ENCODE data around the gene SUPT4H1. TPM values are rescaled to one million over a fixed set of nuclear protein-coding genes. Genes with fewer than 3 reads are reported as not detected.

SUPT4H1 gene
- polyA plus RNA-seq, 1 donor (not counting 4 experiments of a cell fraction or from before 2014, with no cell fraction given): 206 TPM

DNA sequence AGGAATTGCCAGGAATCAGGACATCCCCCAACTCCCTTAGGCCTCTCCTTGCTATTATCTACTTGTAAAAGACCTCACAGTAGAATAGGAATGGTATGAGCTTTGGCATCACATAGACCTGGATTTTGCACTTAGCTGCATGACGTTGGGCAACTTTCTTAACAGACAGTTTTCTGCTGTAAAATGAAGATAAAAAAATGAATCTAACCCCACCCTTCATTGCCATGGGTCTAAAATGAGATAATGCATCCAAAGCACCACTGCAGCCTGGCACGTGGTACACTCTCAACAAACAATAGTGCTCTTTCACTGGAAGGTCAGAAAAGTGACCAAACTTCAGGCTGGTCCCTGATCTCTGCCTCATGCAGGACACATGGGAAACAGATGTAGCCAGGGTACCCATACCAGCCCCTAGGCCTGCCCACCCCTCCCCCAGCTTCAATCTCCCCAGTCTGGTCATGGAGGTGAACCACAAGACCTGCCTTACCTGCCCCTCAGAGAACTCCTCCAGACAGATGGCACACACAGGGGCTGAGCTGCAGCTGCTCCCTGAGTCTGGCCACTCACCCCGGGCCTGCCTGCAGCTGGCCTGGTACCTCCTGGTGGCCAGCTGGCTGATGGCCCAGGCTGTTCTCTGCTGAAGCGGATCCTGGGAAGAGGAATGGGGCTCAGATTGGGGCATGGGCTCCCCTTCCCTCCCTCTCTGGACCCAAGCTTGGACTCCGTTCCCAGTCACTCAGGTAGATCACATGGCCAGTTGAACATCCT, 8.5 kb upstream of the SUPT4H1 start:
- no peak for FAIRE-seq
- no peaks in the 10 kb centered on the region for H3K9me3 ChIP-seq (ENCODE audit: control insufficient read depth, low read depth, low read length)
- peaks cover 18% of the 10 kb centered on the region for H3K4me1 ChIP-seq (ENCODE audit: control insufficient read depth, extremely low read depth, insufficient read depth, low read length)
- TF ChIP-seq EZH2 (IDR thresholded peaks at IDR 0.05; ENCODE audit: low read length): no peak
- TF ChIP-seq, protein P1, sequence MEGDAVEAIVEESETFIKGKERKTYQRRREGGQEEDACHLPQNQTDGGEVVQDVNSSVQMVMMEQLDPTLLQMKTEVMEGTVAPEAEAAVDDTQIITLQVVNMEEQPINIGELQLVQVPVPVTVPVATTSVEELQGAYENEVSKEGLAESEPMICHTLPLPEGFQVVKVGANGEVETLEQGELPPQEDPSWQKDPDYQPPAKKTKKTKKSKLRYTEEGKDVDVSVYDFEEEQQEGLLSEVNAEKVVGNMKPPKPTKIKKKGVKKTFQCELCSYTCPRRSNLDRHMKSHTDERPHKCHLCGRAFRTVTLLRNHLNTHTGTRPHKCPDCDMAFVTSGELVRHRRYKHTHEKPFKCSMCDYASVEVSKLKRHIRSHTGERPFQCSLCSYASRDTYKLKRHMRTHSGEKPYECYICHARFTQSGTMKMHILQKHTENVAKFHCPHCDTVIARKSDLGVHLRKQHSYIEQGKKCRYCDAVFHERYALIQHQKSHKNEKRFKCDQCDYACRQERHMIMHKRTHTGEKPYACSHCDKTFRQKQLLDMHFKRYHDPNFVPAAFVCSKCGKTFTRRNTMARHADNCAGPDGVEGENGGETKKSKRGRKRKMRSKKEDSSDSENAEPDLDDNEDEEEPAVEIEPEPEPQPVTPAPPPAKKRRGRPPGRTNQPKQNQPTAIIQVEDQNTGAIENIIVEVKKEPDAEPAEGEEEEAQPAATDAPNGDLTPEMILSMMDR (optimal IDR thresholded peaks at IDR 0.05 in 1 of 3, IDR thresholded peaks at IDR 0.05 in 1 of 3, conservative IDR thresholded peaks at IDR 0.05 in 1 of 3; ENCODE audit: extremely low read depth in 1 of 3, insufficient read depth in 2 of 3, low read length in 3 of 3): no peak
- peaks cover 4% of the 10 kb centered on the region for H3K9me1 ChIP-seq (ENCODE audit: control insufficient read depth, extremely low read depth, insufficient read depth, low read length)
- H4K20me1 ChIP-seq (ENCODE audit: control insufficient read depth, extremely low read depth, insufficient read depth, low read length): peaks cover 5% of the 10 kb centered on the region
- H3K9ac ChIP-seq (ENCODE audit: control insufficient read depth, extremely low read depth, insufficient read depth, low read length): no peak overlapping the region
- H3K36me3 ChIP-seq (ENCODE audit: control insufficient read depth in 2 of 2, extremely low read depth in 1 of 2, insufficient read depth in 2 of 2, low read length in 2 of 2): peaks cover 38 to 58% of the 10 kb centered on the region in 2 experiments
- no peak overlapping the region for H3K4me2 ChIP-seq (ENCODE audit: control insufficient read depth, extremely low read depth, insufficient read depth, low read depth, low read length)
- H3K27me3 ChIP-seq (ENCODE audit: control insufficient read depth, extremely low read depth, insufficient read depth, low read length): no peaks in the 10 kb centered on the region
- DNase-seq (ENCODE audit: low read depth, low spot score): no peak
- no peak overlapping the region for H3K4me3 ChIP-seq (ENCODE audit: control insufficient read depth in 2 of 3, extremely low read depth in 1 of 3, insufficient read depth in 2 of 3, low read depth in 1 of 3, low read length in 3 of 3)
- peaks cover 15% of the 10 kb centered on the region for H3K79me2 ChIP-seq (ENCODE audit: control insufficient read depth, insufficient read depth, low read length)
- H2AFZ ChIP-seq (ENCODE audit: control insufficient read depth, low read length): no peak overlapping the region
- H3K27ac ChIP-seq (ENCODE audit: control insufficient read depth, insufficient read depth, low read length): no peak overlapping the region
- dilution Hi-C loops (cut with MboI; ENCODE audit: extremely low pct_ligation_motif_present, low sequenced_read_pairs): no loop called here

DNA sequence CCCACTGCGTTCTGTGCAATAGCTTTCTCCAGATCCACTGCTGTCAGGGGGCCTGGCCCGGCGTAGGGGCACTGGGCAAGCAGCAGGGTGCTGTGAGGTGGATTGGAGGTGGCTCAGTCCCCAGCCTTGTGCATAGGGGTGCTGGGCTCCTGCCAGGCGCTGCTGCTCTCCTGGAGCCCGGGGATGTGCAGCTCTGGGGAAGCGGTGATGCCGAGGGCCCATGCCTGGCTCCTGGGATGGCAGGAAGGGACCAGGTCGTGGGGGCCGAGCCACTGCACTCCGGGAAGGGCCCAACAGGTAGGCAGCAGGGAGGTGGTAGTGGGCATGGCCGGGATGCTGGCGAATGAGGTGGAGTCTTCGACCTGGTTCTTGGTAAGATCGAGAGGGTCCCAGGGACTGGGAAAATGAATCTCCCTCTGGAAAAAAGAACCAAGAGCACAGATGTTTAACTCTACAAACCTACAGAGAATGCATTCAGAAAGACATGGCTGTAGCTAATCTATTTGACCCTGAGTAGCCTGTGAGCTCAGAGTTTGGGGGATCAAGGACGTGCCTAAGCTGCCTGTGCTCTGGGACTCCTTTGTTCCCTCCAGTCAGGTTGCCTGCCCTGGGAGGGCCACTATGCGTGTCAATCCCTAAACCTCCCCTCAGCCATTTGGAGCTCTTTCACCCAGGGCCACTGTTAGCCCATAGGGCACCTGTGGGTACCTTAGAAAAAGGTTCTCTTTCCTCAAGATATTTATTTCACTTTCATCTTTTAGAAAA, 6.6 kb upstream of the SUPT4H1 start:
- dilution Hi-C loops (cut with MboI; ENCODE audit: extremely low pct_ligation_motif_present, low sequenced_read_pairs): no loop called here
- no peak for FAIRE-seq

More for the DNA sequence above, 6.6 kb upstream of the SUPT4H1 start:
- no peak overlapping the region for H2AFZ ChIP-seq (ENCODE audit: control insufficient read depth, low read length)
- no peak overlapping the region for H3K9ac ChIP-seq (ENCODE audit: control insufficient read depth, extremely low read depth, insufficient read depth, low read length)
- no peak overlapping the region for H3K27ac ChIP-seq (ENCODE audit: control insufficient read depth, insufficient read depth, low read length)
- H3K9me3 ChIP-seq (ENCODE audit: control insufficient read depth, low read depth, low read length): no peaks in the 10 kb centered on the region
- H3K36me3 ChIP-seq (ENCODE audit: control insufficient read depth in 2 of 2, extremely low read depth in 1 of 2, insufficient read depth in 2 of 2, low read length in 2 of 2): peaks cover 47 to 48% of the 10 kb centered on the region in 2 experiments
- H3K4me1 ChIP-seq (ENCODE audit: control insufficient read depth, extremely low read depth, insufficient read depth, low read length): no peaks in the 10 kb centered on the region
- H3K9me1 ChIP-seq (ENCODE audit: control insufficient read depth, extremely low read depth, insufficient read depth, low read length): no peaks in the 10 kb centered on the region
- H3K4me3 ChIP-seq (ENCODE audit: control insufficient read depth in 2 of 3, extremely low read depth in 1 of 3, insufficient read depth in 2 of 3, low read depth in 1 of 3, low read length in 3 of 3): no peak overlapping the region
- peaks cover 2% of the 10 kb centered on the region for H4K20me1 ChIP-seq (ENCODE audit: control insufficient read depth, extremely low read depth, insufficient read depth, low read length)
- DNase-seq (ENCODE audit: low read depth, low spot score): no peak
- H3K79me2 ChIP-seq (ENCODE audit: control insufficient read depth, insufficient read depth, low read length): peaks cover 6% of the 10 kb centered on the region
- TF ChIP-seq EZH2 (IDR thresholded peaks at IDR 0.05; ENCODE audit: low read length): no peak
- TF ChIP-seq, protein P1 (optimal IDR thresholded peaks at IDR 0.05 in 1 of 3, IDR thresholded peaks at IDR 0.05 in 1 of 3, conservative IDR thresholded peaks at IDR 0.05 in 1 of 3; ENCODE audit: extremely low read depth in 1 of 3, insufficient read depth in 2 of 3, low read length in 3 of 3): no peak
- H3K27me3 ChIP-seq (ENCODE audit: control insufficient read depth, extremely low read depth, insufficient read depth, low read length): no peaks in the 10 kb centered on the region
- no peak overlapping the region for H3K4me2 ChIP-seq (ENCODE audit: control insufficient read depth, extremely low read depth, insufficient read depth, low read depth, low read length)
